CD14-positive monocyte (primary cell): Measurements from ENCODE around the gene SCFD1. TPM values are rescaled to one million over a fixed set of nuclear protein-coding genes. Genes with fewer than 3 reads are reported as not detected.

ENCODE experiments used
- DNase-seq, 3 donors: peaks; one replicate each; pipeline ENCODE4 v3.0.0-alpha.2; 2011 to 2022
- H2AFZ ChIP-seq: 2 replicates; pipeline ENCODE4 v1.6.0; 2012; ENCODE audit warnings: mild to moderate bottlenecking, low read depth, low read length, inconsistent platforms; ENCODE audit not compliant: insufficient read depth, poor library complexity, severe bottlenecking
- H3K27ac ChIP-seq, 2 donors: 1 replicate in 1 of 2; 2 replicates in 1 of 2; pipeline ENCODE4 v1.5.1; 2012 to 2013; ENCODE audit warnings: low read length in 2 of 2, control low read depth in 1 of 2, inconsistent platforms in 1 of 2, low read depth in 1 of 2, mild to moderate bottlenecking in 1 of 2
- H3K27me3 ChIP-seq, 2 donors: one replicate each; pipeline versions ENCODE4 v1.6.0 to v1.6.1; 2011 to 2013; ENCODE audit warnings: low read length in 2 of 2; ENCODE audit not compliant: control insufficient read depth in 2 of 2, insufficient read depth in 2 of 2
- H3K36me3 ChIP-seq, 2 donors: replicated peaks in 1 of 2; 1 replicate in 1 of 2; 2 replicates in 1 of 2; pipeline versions ENCODE4 v1.5.1 to v1.6.1; 2012 to 2013; ENCODE audit warnings: low read length in 2 of 2, control low read depth in 1 of 2, inconsistent platforms in 1 of 2, mild to moderate bottlenecking in 1 of 2; ENCODE audit not compliant: insufficient read depth in 2 of 2, control insufficient read depth in 1 of 2
- H3K4me1 ChIP-seq, 2 donors: 1 replicate in 1 of 2; 2 replicates in 1 of 2; pipeline versions ENCODE4 v1.5.1 to v1.6.1; 2012 to 2013; ENCODE audit warnings: low read length in 2 of 2, control low read depth in 1 of 2, inconsistent platforms in 1 of 2, mild to moderate bottlenecking in 1 of 2, moderate library complexity in 1 of 2; ENCODE audit not compliant: insufficient read depth in 2 of 2, control insufficient read depth in 1 of 2
- H3K4me2 ChIP-seq: replicated peaks from 2 replicates; pipeline ENCODE3; 2012; ENCODE audit warnings: low read length, moderate library complexity, mild to moderate bottlenecking; ENCODE audit not compliant: poor library complexity, severe bottlenecking; ENCODE audit errors: extremely low read depth
- H3K4me3 ChIP-seq, 3 experiments: fragments of 200-600 bp in 1 of 3; sonication (generic) in 1 of 3; replicated peaks in 1 of 3; 1 replicate in 2 of 3; 2 replicates in 1 of 3; pipeline ENCODE4 v1.5.1; 2011 to 2013; ENCODE audit warnings: low read length in 3 of 3, mild to moderate bottlenecking in 3 of 3, control low read depth in 2 of 3, low read depth in 2 of 3, inconsistent platforms in 1 of 3, moderate library complexity in 1 of 3
- H3K79me2 ChIP-seq: 2 replicates; pipeline ENCODE4 v1.6.0; 2012; ENCODE audit warnings: mild to moderate bottlenecking, control low read depth, inconsistent platforms, low read length, moderate library complexity; ENCODE audit not compliant: insufficient read depth
- H3K9ac ChIP-seq: 2 replicates; pipeline ENCODE4 v1.6.0; 2017; ENCODE audit warnings: low read length, mild to moderate bottlenecking; ENCODE audit not compliant: insufficient read depth, poor library complexity, severe bottlenecking
- H3K9me3 ChIP-seq, 2 donors: replicated peaks in 1 of 2; 1 replicate in 1 of 2; 2 replicates in 1 of 2; pipeline versions ENCODE4 v1.5.1 to v1.6.1; 2012 to 2013; ENCODE audit warnings: low read length in 2 of 2, control low read depth in 1 of 2; ENCODE audit not compliant: control insufficient read depth in 1 of 2, insufficient read depth in 1 of 2
- H4K20me1 ChIP-seq: 2 replicates; pipeline ENCODE4 v1.6.0; 2012; ENCODE audit warnings: mild to moderate bottlenecking, low read length, control low read depth, moderate library complexity; ENCODE audit not compliant: insufficient read depth
- H3K27ac Mint-ChIP-seq, 7 donors: one replicate each; pipeline ENCODE4 v1.8.0; 2020; ENCODE audit warnings: mild to moderate bottlenecking in 7 of 7, mixed read lengths in 7 of 7, moderate library complexity in 6 of 7, inconsistent platforms in 2 of 7
- H3K27me3 Mint-ChIP-seq, 3 donors: one replicate each; pipeline ENCODE4 v1.8.0; 2021 to 2022; ENCODE audit warnings: low read depth in 3 of 3, mild to moderate bottlenecking in 3 of 3, mixed read lengths in 3 of 3, moderate library complexity in 3 of 3, inconsistent platforms in 1 of 3
- H3K36me3 Mint-ChIP-seq, 2 donors: one replicate each; pipeline ENCODE4 v1.8.0; 2020; ENCODE audit warnings: mixed read lengths in 2 of 2, inconsistent platforms in 1 of 2, mild to moderate bottlenecking in 1 of 2
- H3K4me1 Mint-ChIP-seq: one replicate; pipeline ENCODE4 v1.8.0; 2020; ENCODE audit warnings: mild to moderate bottlenecking, mixed read lengths
- H3K4me3 Mint-ChIP-seq, 2 donors: one replicate each; pipeline ENCODE4 v1.8.0; 2020; ENCODE audit warnings: mild to moderate bottlenecking in 2 of 2, mixed read lengths in 2 of 2, moderate library complexity in 1 of 2
- H3K9me3 Mint-ChIP-seq, 7 donors: one replicate each; pipeline ENCODE4 v1.8.0; 2020 to 2022; ENCODE audit warnings: mixed read lengths in 7 of 7, mild to moderate bottlenecking in 6 of 7, moderate library complexity in 6 of 7, inconsistent platforms in 2 of 7
- CTCF ChIP-seq: fragments of 200-600 bp; IDR thresholded peaks from one replicate; pipeline ENCODE4 v1.8.0; 2022; ENCODE audit warnings: antibody characterized with exemption, mild to moderate bottlenecking
- WGBS: methylation state at CpG from one replicate; pipeline ENCODE4 v1.1.5; 2013; ENCODE audit warnings: missing lambda C conversion rate; ENCODE audit not compliant: insufficient coverage; 5-methylcytosine and 5-hydroxymethylcytosine counted together
- intact Hi-C, 2 donors: fragments of 100-400 bp; cut with micrococcal nuclease; formaldehyde crosslinking; loops; one replicate each; pipeline versions ENCODE4 v1.15.0 to v1.15.1; 2023
- polyA plus RNA-seq, 3 donors: library from polyadenylated mRNA; depleted of rRNA in 1 of 3; unstranded in 2 of 3; stranded (reverse) in 1 of 3; fragments of 300-500 nt in 2 of 3; fragments of >200 nt in 1 of 3; fragmentation: Illumina TruSeq in 2 of 3; gene quantifications; 1 replicate in 2 of 3; 2 replicates in 1 of 3; pipeline ENCODE4 v1.2.3, GENCODE V29; 2012 to 2021

Gene SCFD1
- polyA plus RNA-seq, 3 donors: 33.1 to 64.1 (median 44.9) TPM

DNA sequence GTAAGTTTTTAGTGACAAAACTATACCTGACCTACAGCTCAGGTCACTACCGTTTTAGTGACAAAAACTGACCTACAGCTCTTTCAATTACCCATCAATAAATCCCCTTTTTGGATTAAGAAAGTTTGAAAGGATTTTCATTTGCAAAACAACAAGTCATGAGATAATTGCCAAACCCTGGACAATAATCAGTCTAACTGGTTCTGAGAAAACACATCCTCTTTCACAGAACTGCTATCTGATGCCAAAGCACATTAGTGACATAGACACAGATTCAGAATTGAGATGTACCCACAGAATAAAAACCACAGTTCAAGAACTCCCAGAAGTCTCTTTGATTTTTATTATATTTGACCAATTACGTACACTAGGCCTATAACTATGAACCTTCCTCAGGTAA, 126.2 kb downstream of the SCFD1 start:
- Histone ChIP-seq H3K27me3 (no peaks in the 10 kb centered on the region), H3K27ac (no peak overlapping the region), H3K4me1 (no peaks in the 10 kb centered on the region), H3K79me2 (no peaks in the 10 kb centered on the region), H4K20me1 (no peaks in the 10 kb centered on the region), H3K36me3 (no peaks in the 10 kb centered on the region), H3K9ac (no peak overlapping the region), H3K4me2 (no peak overlapping the region), H3K9me3 (peaks cover 0 to 3% of the 10 kb centered on the region in 2 donors), H3K4me3 (no peak overlapping the region), H2AFZ (no peak overlapping the region)
- intact Hi-C loops: no loop called here
- peaks cover 2 to 8% (median 2%) of the 10 kb centered on the region in 3 donors for H3K27me3 Mint-ChIP-seq
- no peak overlapping the region for H3K4me3 Mint-ChIP-seq
- no peak for TF ChIP-seq CTCF
- no CpG with 5 or more reads among the region's 2 CpGs for WGBS
- H3K36me3 Mint-ChIP-seq: no peaks in the 10 kb centered on the region
- H3K9me3 Mint-ChIP-seq: peaks cover 0 to 4% (median 1%) of the 10 kb centered on the region in 7 donors
- H3K27ac Mint-ChIP-seq: no peak overlapping the region
- peaks cover 2% of the 10 kb centered on the region for H3K4me1 Mint-ChIP-seq
- no peak for DNase-seq

- H3K27ac Mint-ChIP-seq: peak overlapping the region in 1 of 7 donors; percentile 22
- intact Hi-C loops: no loop called here
- Histone ChIP-seq H3K36me3 (no peaks in the 10 kb centered on the region), H2AFZ (no peak overlapping the region), H3K9ac (no peak overlapping the region), H3K9me3 (no peaks in the 10 kb centered on the region), H3K4me2 (no peak overlapping the region), H3K79me2 (no peaks in the 10 kb centered on the region), H3K4me3 (no peak overlapping the region), H3K27me3 (no peaks in the 10 kb centered on the region), H3K27ac (no peak overlapping the region), H3K4me1 (no peaks in the 10 kb centered on the region), H4K20me1 (no peaks in the 10 kb centered on the region)
- 86% methylated on average over 11 of the region's 11 CpGs for WGBS
- TF ChIP-seq CTCF: no peak
- H3K36me3 Mint-ChIP-seq: no peaks in the 10 kb centered on the region
- DNase-seq: no peak
- peaks cover 2 to 5% (median 3%) of the 10 kb centered on the region in 3 donors for H3K27me3 Mint-ChIP-seq
- peaks cover 2% of the 10 kb centered on the region for H3K4me1 Mint-ChIP-seq
- no peak overlapping the region for H3K4me3 Mint-ChIP-seq
- no peaks in the 10 kb centered on the region for H3K9me3 Mint-ChIP-seq
Observed at GRCh38 chr14:30751646-30752416, 129.7 kb downstream of the SCFD1 start.
